Activated CD4-positive, alpha-beta T cell treated with anti-CD3 and anti-CD28 coated beads, Interleukin-2, amount 50 U/mL, for 16 hours (primary cell): ENCODE measurements around the gene RAP1GDS1.
"Not testable (repeated sequence)": the region's sequence is repeated elsewhere in the genome, so short reads cannot be mapped to it uniquely, and the experiment has no call there.

ENCODE experiments used
- DNase-seq: peaks from one replicate; pipeline ENCODE4 v3.0.0-alpha.2; 2020

RAP1GDS1 gene

GRCh38 chr4:98289375-98289774 is 28.2 kb downstream of the RAP1GDS1 start:
- peak; percentile 10 for DNase-seq

- no peak for DNase-seq
Observed at GRCh38 chr4:98290511-98290910, 29.3 kb downstream of the RAP1GDS1 start.

GRCh38 chr4:98293104-98293887 is 32.1 kb downstream of the RAP1GDS1 start:
- DNase-seq = peak; percentile 28

- no peak for DNase-seq
Observed at GRCh38 chr4:98298022-98298421, 36.8 kb downstream of the RAP1GDS1 start.

GRCh38 chr4:98300706-98301105 is 39.5 kb downstream of the RAP1GDS1 start:
- no peak for DNase-seq

GRCh38 chr4:98305576-98305975 is 44.4 kb downstream of the RAP1GDS1 start:
- no peak for DNase-seq

- DNase-seq = no peak
Observed at GRCh38 chr4:98310867-98311266, 49.7 kb downstream of the RAP1GDS1 start.

GRCh38 chr4:98311656-98312055 is 50.5 kb downstream of the RAP1GDS1 start:
- no peak for DNase-seq

GRCh38 chr4:98314791-98315565 is 53.8 kb downstream of the RAP1GDS1 start:
- DNase-seq = no peak

- no peak for DNase-seq
Observed at GRCh38 chr4:98318521-98318920, 57.3 kb downstream of the RAP1GDS1 start.

- no peak for DNase-seq
Observed at GRCh38 chr4:98319021-98319420, 57.8 kb downstream of the RAP1GDS1 start.

- no peak for DNase-seq
Observed at GRCh38 chr4:98326168-98326567, 65.0 kb downstream of the RAP1GDS1 start.

- DNase-seq = no peak
Observed at GRCh38 chr4:98327694-98328093, 66.5 kb downstream of the RAP1GDS1 start.

GRCh38 chr4:98329879-98330640 is 68.9 kb downstream of the RAP1GDS1 start:
- not testable (repeated sequence) for DNase-seq

- DNase-seq = no peak
Observed at GRCh38 chr4:98332017-98332416, 70.8 kb downstream of the RAP1GDS1 start.

GRCh38 chr4:98334461-98334860 is 73.3 kb downstream of the RAP1GDS1 start:
- no peak for DNase-seq

- no peak for DNase-seq
Observed at GRCh38 chr4:98338761-98339438, 77.7 kb downstream of the RAP1GDS1 start.

- DNase-seq = no peak
Observed at GRCh38 chr4:98341309-98341708, 80.1 kb downstream of the RAP1GDS1 start.

- no peak for DNase-seq
Observed at GRCh38 chr4:98343626-98344025, 82.4 kb downstream of the RAP1GDS1 start.

GRCh38 chr4:98345838-98346237 is 84.7 kb downstream of the RAP1GDS1 start:
- DNase-seq = no peak

- no peak for DNase-seq
Observed at GRCh38 chr4:98352396-98352795, 91.2 kb downstream of the RAP1GDS1 start.

- DNase-seq = no peak
Observed at GRCh38 chr4:98352940-98353339, 91.8 kb downstream of the RAP1GDS1 start.
